OCI-LY3 (cell line): ENCODE results near the gene NOSIP.

Source experiments
- H2AFZ ChIP-seq: fragments of 200-600, 300-600 bp; shearing (Covaris generic); 2 replicates; pipeline ENCODE4 v1.6.0; 2014; ENCODE audit warnings: antibody characterized with exemption, low read depth, low read length
- H3K27ac ChIP-seq: fragments of 200-600, 300-600 bp; sonication (generic); 2 replicates; pipeline ENCODE4 v1.5.1; 2014; ENCODE audit warnings: mild to moderate bottlenecking, low read length, moderate library complexity, mixed read lengths
- H3K27me3 ChIP-seq: fragments of 200-600, 300-600 bp; sonication (generic); 2 replicates; pipeline ENCODE4 v1.6.1; 2014; ENCODE audit warnings: low read depth, low read length, mixed read lengths
- H3K36me3 ChIP-seq: fragments of 200-600, 300-600 bp; sonication (generic); replicated peaks from 2 replicates; pipeline ENCODE3; 2014; ENCODE audit warnings: low read depth, low read length, mixed read lengths
- H3K4me1 ChIP-seq: fragments of 300-600, 200-600 bp; sonication (generic); 2 replicates; pipeline ENCODE4 v1.6.1; 2014; ENCODE audit warnings: low read length, mixed read lengths
- H3K4me2 ChIP-seq: fragments of 200-600, 300-600 bp; sonication (generic); 2 replicates; pipeline ENCODE4 v1.6.1; 2014; ENCODE audit warnings: low read length, mixed read lengths
- H3K4me3 ChIP-seq: fragments of 300-600, 200-600 bp; sonication (generic); 2 replicates; pipeline ENCODE4 v1.5.1; 2014; ENCODE audit warnings: antibody characterized with exemption, mild to moderate bottlenecking, low read length, moderate library complexity
- H3K79me2 ChIP-seq: fragments of 300-600, 200-600 bp; shearing (Covaris generic); 2 replicates; pipeline ENCODE4 v1.6.1; 2014; ENCODE audit warnings: mild to moderate bottlenecking, low read length, mixed read lengths
- H3K9ac ChIP-seq: fragments of 300-600, 200-600 bp; shearing (Covaris generic); 2 replicates; pipeline ENCODE4 v1.6.0; 2014; ENCODE audit warnings: mild to moderate bottlenecking, low read length, moderate library complexity
- H3K9me3 ChIP-seq: fragments of 200-600, 300-600 bp; shearing (Covaris generic); 2 replicates; pipeline ENCODE4 v1.6.1; 2014; ENCODE audit warnings: low read length, mixed read lengths; ENCODE audit not compliant: insufficient read depth
- H4K20me1 ChIP-seq: fragments of 200-600, 300-600 bp; sonication (generic); 2 replicates; pipeline ENCODE4 v1.6.1; 2016; ENCODE audit warnings: low read length, mixed read lengths; ENCODE audit not compliant: insufficient read depth
- CTCF ChIP-seq: fragments of 200-600, 300-600 bp; sonication (generic); IDR thresholded peaks from 2 replicates; pipeline ENCODE4 v1.5.1; 2014; ENCODE audit warnings: antibody characterized with exemption, low read length, low read depth
- EZH2phosphoT487 ChIP-seq: fragments of 200-600 bp; shearing (Covaris generic); IDR thresholded peaks from 2 replicates; pipeline ENCODE4 v1.6.1; 2018; ENCODE audit warnings: antibody characterized with exemption, mixed run types, low read depth

NOSIP gene

GRCh38 chr19:49570138-49570856 lies 10.1 kb downstream of the NOSIP start:
- Histone ChIP-seq H3K4me3 (no peak overlapping the region), H3K9me3 (no peaks in the 10 kb centered on the region), H4K20me1 (peaks cover 12% of the 10 kb centered on the region; the same call in 1 of the 2 replicates), H2AFZ (no peak overlapping the region), H3K9ac (peak overlapping the region; percentile 11; the same call in 1 of the 2 replicates), H3K27ac (no peak overlapping the region), H3K79me2 (peaks cover 50% of the 10 kb centered on the region), H3K36me3 (peaks cover 13% of the 10 kb centered on the region), H3K4me2 (peak overlapping the region; percentile 46), H3K4me1 (peaks cover 6% of the 10 kb centered on the region), H3K27me3 (no peaks in the 10 kb centered on the region)
- TF ChIP-seq EZH2phosphoT487 (no peak), CTCF (peak; percentile 97)

DNA sequence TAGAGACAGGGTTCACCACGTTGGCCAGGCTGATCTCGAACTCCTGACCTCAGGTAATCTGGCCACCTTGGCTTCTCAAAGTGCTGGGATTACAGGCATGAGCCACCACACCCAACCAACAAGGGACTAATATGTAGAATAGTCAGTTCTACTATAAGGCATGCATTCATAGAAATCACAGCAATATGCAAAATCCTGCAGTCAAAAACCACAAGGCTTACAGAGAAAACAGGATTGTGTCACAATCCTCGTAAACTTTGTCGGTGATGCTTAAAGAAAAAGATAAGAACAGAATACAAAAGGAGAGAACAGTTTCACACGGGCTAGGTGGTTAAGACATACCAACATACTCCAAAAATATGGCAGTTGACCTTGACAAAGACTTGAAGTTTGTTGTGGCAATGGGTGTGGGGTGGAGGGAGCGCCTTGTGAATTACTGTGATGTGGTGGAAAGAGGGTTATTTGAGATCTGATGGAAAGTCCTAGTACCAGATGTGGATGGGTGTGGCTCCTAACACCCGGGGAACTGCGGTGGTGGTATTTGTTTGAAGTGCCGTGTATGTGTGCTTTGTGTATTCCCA lies 12.4 kb downstream of the NOSIP start:
- H3K79me2 ChIP-seq = peaks cover 51% of the 10 kb centered on the region
- peaks cover 10% of the 10 kb centered on the region for H3K36me3 ChIP-seq
- H3K4me2 ChIP-seq = no peak overlapping the region
- H3K4me1 ChIP-seq = peaks cover 5% of the 10 kb centered on the region
- H3K9me3 ChIP-seq = no peaks in the 10 kb centered on the region
- H4K20me1 ChIP-seq = peaks cover 20% of the 10 kb centered on the region
- H3K9ac ChIP-seq = no peak overlapping the region
- no peak overlapping the region for H3K4me3 ChIP-seq
- no peak overlapping the region for H3K27ac ChIP-seq
- TF ChIP-seq EZH2phosphoT487 (no peak), CTCF (no peak)
- H2AFZ ChIP-seq = no peak overlapping the region
- H3K27me3 ChIP-seq = no peaks in the 10 kb centered on the region

DNA sequence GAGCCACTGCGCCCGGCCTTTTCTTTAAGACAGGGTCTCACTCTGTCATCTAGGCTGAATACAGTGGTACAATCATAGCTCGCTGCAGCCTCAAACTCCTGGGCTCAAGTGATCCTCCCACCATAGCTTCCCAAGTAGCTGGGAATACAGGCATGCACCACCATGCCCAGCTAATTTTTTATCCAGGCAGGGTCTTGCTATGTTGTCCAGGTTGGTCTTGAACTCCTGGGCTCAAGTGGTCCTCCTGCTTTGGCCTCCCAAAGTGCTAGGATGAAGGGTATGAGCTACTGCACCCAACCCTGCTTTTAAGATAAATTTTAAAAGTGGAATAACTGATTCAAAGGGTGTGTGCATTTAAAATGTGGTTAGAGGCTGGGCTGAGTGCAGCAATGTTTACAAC lies 14.1 kb downstream of the NOSIP start:
- Histone ChIP-seq H3K9ac (no peak overlapping the region), H3K4me1 (peaks cover 5% of the 10 kb centered on the region), H2AFZ (no peak overlapping the region), H3K4me2 (no peak overlapping the region), H3K79me2 (peaks cover 46% of the 10 kb centered on the region), H3K9me3 (no peaks in the 10 kb centered on the region), H3K27ac (no peak overlapping the region), H3K36me3 (peaks cover 10% of the 10 kb centered on the region), H3K4me3 (no peak overlapping the region), H3K27me3 (no peaks in the 10 kb centered on the region), H4K20me1 (peaks cover 20% of the 10 kb centered on the region)
- TF ChIP-seq EZH2phosphoT487 = no peak
- TF ChIP-seq CTCF = no peak

DNA sequence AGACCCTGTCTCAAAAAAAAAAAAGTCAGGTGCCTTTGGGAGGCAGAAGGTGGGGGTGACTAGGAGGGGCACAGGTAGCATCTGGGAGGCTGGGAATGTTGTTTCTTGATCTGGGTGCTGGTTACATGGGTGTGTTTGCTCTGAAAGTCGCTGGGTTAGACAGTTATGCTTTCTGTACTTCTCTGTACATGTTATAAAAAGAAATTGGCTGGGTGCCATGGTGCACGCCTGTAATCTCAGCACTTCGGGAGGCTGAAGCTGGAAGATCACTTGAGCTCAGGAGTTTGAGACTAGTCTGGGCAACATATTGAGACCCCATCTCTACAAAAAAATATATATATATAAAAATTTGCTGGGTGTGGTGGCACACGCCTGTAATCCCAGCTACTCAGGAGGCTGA lies 15.1 kb downstream of the NOSIP start:
- Histone ChIP-seq H4K20me1 (peaks cover 20% of the 10 kb centered on the region), H3K4me2 (no peak overlapping the region), H3K27me3 (no peaks in the 10 kb centered on the region), H3K9ac (no peak overlapping the region), H3K4me3 (no peak overlapping the region), H3K79me2 (peaks cover 42% of the 10 kb centered on the region), H3K27ac (no peak overlapping the region), H3K4me1 (peaks cover under 1% of the 10 kb centered on the region), H2AFZ (no peak overlapping the region), H3K36me3 (peaks cover 12% of the 10 kb centered on the region), H3K9me3 (no peaks in the 10 kb centered on the region)
- TF ChIP-seq EZH2phosphoT487 (no peak), CTCF (no peak)
